RWPE2 (cell line): ENCODE measurements around the gene PCARE.

Experiments
- ATAC-seq: fragments of 200-7000 bp; cut with Tn5 transposase; 3 replicates; pipeline ENCODE4 v1.9.1; 2021; ENCODE audit warnings: low read depth
- DNase-seq: peaks from one replicate; pipeline ENCODE4 v3.0.0-alpha.2; 2020; ENCODE audit warnings: low spot score
- H3K27ac ChIP-seq: fragments of 450-650 bp; 2 replicates; pipeline ENCODE4 v1.5.1; 2017; ENCODE audit warnings: mild to moderate bottlenecking; ENCODE audit not compliant: poor library complexity, severe bottlenecking
- H3K27me3 ChIP-seq: fragments of 250-450 bp; sonication (Bioruptor Pico); 2 replicates; pipeline ENCODE4 v1.5.1; 2021; ENCODE audit warnings: mild to moderate bottlenecking, moderate library complexity; ENCODE audit not compliant: insufficient read depth, poor library complexity, severe bottlenecking
- H3K36me3 ChIP-seq: fragments of 250-450 bp; sonication (Bioruptor Pico); 2 replicates; pipeline ENCODE4 v1.5.1; 2020; ENCODE audit warnings: low read depth, mild to moderate bottlenecking, moderate library complexity
- H3K4me1 ChIP-seq: fragments of 250-450 bp; sonication (Bioruptor Pico); 2 replicates; pipeline ENCODE4 v1.5.1; 2021; ENCODE audit warnings: mild to moderate bottlenecking, moderate library complexity; ENCODE audit not compliant: insufficient read depth, poor library complexity, severe bottlenecking
- H3K4me3 ChIP-seq: fragments of 250-450 bp; sonication (Bioruptor Pico); 2 replicates; pipeline ENCODE4 v1.5.1; 2021; ENCODE audit warnings: mild to moderate bottlenecking, moderate library complexity; ENCODE audit not compliant: severe bottlenecking
- H3K9me3 ChIP-seq: fragments of 250-450 bp; sonication (Bioruptor Pico); 2 replicates; pipeline ENCODE4 v1.5.1; 2021; ENCODE audit warnings: mild to moderate bottlenecking, moderate library complexity; ENCODE audit not compliant: severe bottlenecking
- CTCF ChIP-seq: fragments of 450-650 bp; IDR thresholded peaks from one replicate; pipeline ENCODE4 v1.5.1; 2017; ENCODE audit warnings: mild to moderate bottlenecking, moderate library complexity; ENCODE audit not compliant: poor library complexity, severe bottlenecking

The PCARE gene

GRCh38 chr2:29042561-29043075 is 31.7 kb downstream of the PCARE start:
- Histone ChIP-seq H3K4me3 (no peak overlapping the region), H3K9me3 (no peaks in the 10 kb centered on the region), H3K36me3 (no peaks in the 10 kb centered on the region), H3K27me3 (no peaks in the 10 kb centered on the region), H3K27ac (no peak overlapping the region), H3K4me1 (no peaks in the 10 kb centered on the region)
- no peak for DNase-seq
- TF ChIP-seq CTCF, result no peak
- no peak for ATAC-seq

- no peaks in the 10 kb centered on the region for H3K9me3 ChIP-seq
- no peaks in the 10 kb centered on the region for H3K4me1 ChIP-seq
- H3K36me3 ChIP-seq, result no peaks in the 10 kb centered on the region
- H3K4me3 ChIP-seq, result no peak overlapping the region
- TF ChIP-seq CTCF, result no peak
- no peak overlapping the region for H3K27ac ChIP-seq
- H3K27me3 ChIP-seq, result no peaks in the 10 kb centered on the region
- DNase-seq, result no peak
- no peak for ATAC-seq
Observed at GRCh38 chr2:29041161-29041660, 33.1 kb downstream of the PCARE start.

- DNase-seq (no peak), ATAC-seq (no peak)
- Histone ChIP-seq H3K36me3 (no peaks in the 10 kb centered on the region), H3K27me3 (no peaks in the 10 kb centered on the region), H3K27ac (no peak overlapping the region), H3K4me1 (no peaks in the 10 kb centered on the region), H3K9me3 (no peaks in the 10 kb centered on the region), H3K4me3 (no peak overlapping the region)
- TF ChIP-seq CTCF, result no peak
Observed at GRCh38 chr2:29040552-29040951, 33.8 kb downstream of the PCARE start.

GRCh38 chr2:29039718-29040480 is 34.4 kb downstream of the PCARE start:
- Histone ChIP-seq H3K9me3 (no peaks in the 10 kb centered on the region), H3K27me3 (no peaks in the 10 kb centered on the region), H3K36me3 (no peaks in the 10 kb centered on the region), H3K4me3 (no peak overlapping the region), H3K27ac (no peak overlapping the region), H3K4me1 (no peaks in the 10 kb centered on the region)
- no peak for ATAC-seq
- DNase-seq, result no peak
- TF ChIP-seq CTCF, result no peak
